OCI-LY7 (cell line): ENCODE data around the gene CRIM1. TPM values are rescaled to one million over a fixed set of nuclear protein-coding genes. Genes with fewer than 3 reads are reported as not detected.

Experiments used
- BruUV-seq: library from RNA; stranded (reverse); fragments of 400-500 nt; replicated peaks from 2 replicates; lab custom pipeline; 2021; lab: Mats Ljungman, UMichigan
- CTCF ChIA-PET: fragments of 300-600 bp; sonication (Branson Sonifier 250); formaldehyde crosslinking; loops from one replicate; lab custom pipeline; 2022; ENCODE audit warnings: antibody characterized with exemption; ENCODE audit not compliant: unreplicated experiment; lab: Charles Lee
- POLR2A ChIA-PET: fragments of 300-600 bp; sonication (Branson Sonifier 250); formaldehyde crosslinking; loops from one replicate; lab custom pipeline; 2022; ENCODE audit warnings: antibody characterized with exemption; lab: Charles Lee
- DNase-seq: peaks from one replicate; pipeline ENCODE4 v3.0.0-alpha.2; 2015; ENCODE audit warnings: low spot score
- H2AFZ ChIP-seq: fragments of 200-600 bp; sonication (generic), shearing (Covaris generic); 2 replicates; pipeline ENCODE4 v1.6.1; 2014; ENCODE audit warnings: mild to moderate bottlenecking, antibody characterized with exemption, low read length, moderate library complexity
- H3K27ac ChIP-seq: fragments of 200-600 bp; sonication (generic); 2 replicates; pipeline ENCODE4 v1.5.1; 2014; ENCODE audit warnings: mixed run types, low read depth, mild to moderate bottlenecking, moderate library complexity, low read length, inconsistent platforms; ENCODE audit not compliant: poor library complexity, severe bottlenecking
- H3K36me3 ChIP-seq: fragments of 200-600 bp; sonication (generic); 2 replicates; pipeline ENCODE4 v1.6.1; 2014; ENCODE audit warnings: mild to moderate bottlenecking, antibody characterized with exemption, low read length, moderate library complexity, mixed read lengths; ENCODE audit not compliant: insufficient read depth
- H3K4me1 ChIP-seq: fragments of 200-600 bp; sonication (generic); 2 replicates; pipeline ENCODE4 v1.5.1; 2014; ENCODE audit warnings: mild to moderate bottlenecking, low read length; ENCODE audit not compliant: insufficient read depth, poor library complexity, severe bottlenecking
- H3K4me2 ChIP-seq: fragments of 200-600 bp; sonication (generic); 2 replicates; pipeline ENCODE4 v1.6.1; 2014; ENCODE audit warnings: mild to moderate bottlenecking, low read length
- H3K4me3 ChIP-seq: fragments of 200-600 bp; sonication (generic); 2 replicates; pipeline ENCODE4 v1.5.1; 2014; ENCODE audit warnings: mild to moderate bottlenecking, low read depth, low read length; ENCODE audit not compliant: poor library complexity, severe bottlenecking
- H3K79me2 ChIP-seq: fragments of 200-600 bp; sonication (generic); 2 replicates; pipeline ENCODE4 v1.6.1; 2016; ENCODE audit warnings: low read depth, mild to moderate bottlenecking, low read length, moderate library complexity, mixed read lengths; ENCODE audit not compliant: insufficient read depth
- H3K9me2 ChIP-seq: fragments of 200-600 bp; sonication (generic); 2 replicates; pipeline ENCODE4 v1.6.1; 2016; ENCODE audit warnings: mild to moderate bottlenecking, low read length, mixed read lengths; ENCODE audit not compliant: insufficient read depth
- H3K9me3 ChIP-seq: fragments of 200-600 bp; sonication (generic); 2 replicates; pipeline ENCODE4 v1.6.1; 2014; ENCODE audit warnings: mild to moderate bottlenecking, mixed run types, low read length, mixed read lengths
- H4K20me1 ChIP-seq: fragments of 200-600 bp; sonication (generic); 2 replicates; pipeline ENCODE4 v1.6.1; 2014; ENCODE audit warnings: mild to moderate bottlenecking, antibody characterized with exemption, low read length, moderate library complexity, mixed read lengths; ENCODE audit not compliant: insufficient read depth
- CTCF ChIP-seq: fragments of 200-600 bp; sonication (generic); conservative IDR thresholded peaks from 2 replicates; pipeline ENCODE4 v1.5.1; 2014; ENCODE audit warnings: mild to moderate bottlenecking, antibody characterized with exemption, low read length, moderate library complexity, mixed read lengths
- EZH2phosphoT487 ChIP-seq: fragments of 200-600 bp; sonication (generic); IDR thresholded peaks from 2 replicates; pipeline ENCODE4 v1.6.1; 2018; ENCODE audit warnings: low read depth, borderline replicate concordance, mild to moderate bottlenecking, mixed run types, antibody characterized with exemption, low read length, moderate library complexity, mixed read lengths
- intact Hi-C: fragments of 100-400 bp; cut with micrococcal nuclease; formaldehyde crosslinking; loops from one replicate; pipeline ENCODE4 v1.10.0; 2022; ENCODE audit not compliant: unreplicated experiment
- total RNA-seq, 2 experiments: library from RNA; depleted of rRNA in 1 of 2; stranded (reverse); fragments of >200 nt in 1 of 2; shearing (Covaris generic) in 1 of 2; gene quantifications; 2 replicates each; pipeline ENCODE4 v1.2.3, GENCODE V29; 2014 to 2022

Gene CRIM1
- total RNA-seq, 2 experiments from 2014 or later: 37.0 to 47.4 TPM

GRCh38 chr2:36351291-36351690 is 4.3 kb upstream of the CRIM1 start:
- no peaks in the 10 kb centered on the region for H3K9me3 ChIP-seq
- no peaks in the 10 kb centered on the region for H3K9me2 ChIP-seq
- CTCF ChIA-PET: no interaction called here
- H4K20me1 ChIP-seq: peaks cover 3% of the 10 kb centered on the region; the same call in 1 of the 2 replicates
- H3K36me3 ChIP-seq: no peaks in the 10 kb centered on the region
- TF ChIP-seq CTCF: no peak
- TF ChIP-seq EZH2phosphoT487: no peak
- POLR2A ChIA-PET: interaction anchor here (0.7 to 1.9 kb wide), 2 partner anchors 15 to 17 kb away, joined by 4 to 5 read pairs; no protein-coding TSS in a partner anchor
- intact Hi-C loops: loop anchor here (10.0 kb wide), 2 partner anchors 734 to 1304 kb away; partner anchors contain the start of genes GPATCH11 and HEATR5B
- DNase-seq: no peak
- peaks cover 36% of the 10 kb centered on the region for H3K4me1 ChIP-seq
- no peak overlapping the region for H3K27ac ChIP-seq
- no TSS peak for BruUV-seq
- no peak overlapping the region for H2AFZ ChIP-seq
- no peak overlapping the region for H3K4me2 ChIP-seq
- no peaks in the 10 kb centered on the region for H3K79me2 ChIP-seq
- H3K4me3 ChIP-seq: no peak overlapping the region

- CTCF ChIA-PET: no interaction called here
- Histone ChIP-seq H4K20me1 (peaks cover 3% of the 10 kb centered on the region; the same call in 1 of the 2 replicates), H3K9me2 (no peaks in the 10 kb centered on the region), H3K4me3 (no peak overlapping the region), H3K36me3 (no peaks in the 10 kb centered on the region), H3K4me1 (peaks cover 36% of the 10 kb centered on the region), H3K4me2 (no peak overlapping the region; the same call in 1 of the 2 replicates), H3K79me2 (no peaks in the 10 kb centered on the region), H3K9me3 (no peaks in the 10 kb centered on the region), H3K27ac (no peak overlapping the region), H2AFZ (no peak overlapping the region)
- no TSS peak for BruUV-seq
- peak; percentile 69 for DNase-seq
- TF ChIP-seq EZH2phosphoT487 (no peak), CTCF (peak; percentile 66)
- intact Hi-C loops: loop anchor here (1.0 to 10.0 kb wide), 5 partner anchors 155 to 1303 kb away; partner anchors contain the start of genes GPATCH11 and HEATR5B
- POLR2A ChIA-PET: interaction anchor here (0.6 to 1.6 kb wide), 5 partner anchors 10 to 314 kb away, joined by 3 to 7 read pairs (median 3); no protein-coding TSS in a partner anchor
Observed at GRCh38 chr2:36351736-36352349, 3.7 kb upstream of the CRIM1 start.
